GM19099 (cell line): ENCODE data around the gene NOD2.

Source experiments
- POLR2A ChIP-seq: IDR thresholded peaks from 3 replicates; pipeline ENCODE4 v1.6.1; 2011; ENCODE audit warnings: low read depth; ENCODE audit not compliant: insufficient read length; ENCODE audit errors: extremely low read depth

NOD2 gene

DNA sequence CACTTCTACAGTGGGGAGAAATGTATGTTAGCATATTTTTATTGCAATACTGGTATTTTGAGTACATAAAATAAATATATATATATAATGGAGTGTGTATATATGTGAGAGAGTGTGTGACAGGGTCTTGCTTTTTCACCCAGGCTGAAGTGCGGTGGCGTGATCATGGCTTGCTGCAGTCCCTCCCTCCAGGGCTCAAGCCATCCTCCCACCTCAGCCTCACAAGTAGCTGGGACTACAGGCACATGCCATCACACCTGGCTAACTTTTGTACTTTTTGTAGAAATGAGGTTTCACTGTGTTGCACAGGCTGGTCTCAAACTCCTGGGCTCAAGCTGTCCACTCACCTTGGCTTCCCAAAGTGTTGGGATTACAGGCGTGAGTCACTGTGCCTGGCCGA lies 52.5 kb downstream of the NOD2 start:
- TF ChIP-seq POLR2A, result no peak

DNA sequence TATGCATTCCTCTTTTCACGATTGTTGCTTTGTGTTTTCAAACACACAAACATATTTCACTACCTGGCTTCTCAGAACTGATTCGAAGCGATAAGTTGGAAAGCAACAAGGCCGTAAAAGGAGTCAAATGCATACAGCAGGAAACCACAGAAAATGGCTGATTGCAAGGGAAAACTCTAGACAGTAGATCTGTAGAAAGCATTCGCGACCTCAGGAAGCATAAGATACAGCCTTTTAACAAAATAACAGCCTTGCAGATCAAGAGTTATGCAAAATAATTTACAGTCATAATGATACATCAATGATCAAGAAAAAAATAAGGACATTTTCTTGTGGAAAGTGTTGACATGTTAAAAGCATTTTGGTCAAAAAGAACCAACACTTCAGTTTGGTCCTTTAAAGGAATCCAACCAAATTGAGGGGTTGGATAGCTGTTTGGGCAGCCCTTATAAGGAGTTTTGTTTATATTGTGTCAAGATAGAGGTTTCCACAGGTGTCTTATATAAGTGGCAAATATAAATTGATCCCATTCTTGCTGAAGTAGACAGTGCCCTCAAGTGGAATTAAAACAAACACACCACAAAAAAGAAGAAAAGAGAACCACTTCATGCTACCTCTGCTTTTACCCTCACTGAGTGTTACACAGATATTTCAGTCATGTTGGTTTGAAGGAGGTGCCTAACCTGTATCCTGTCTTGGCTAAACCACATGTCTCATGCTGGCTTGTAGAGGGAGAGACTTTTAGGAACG lies 54.0 kb downstream of the NOD2 start:
- no peak for TF ChIP-seq POLR2A

DNA sequence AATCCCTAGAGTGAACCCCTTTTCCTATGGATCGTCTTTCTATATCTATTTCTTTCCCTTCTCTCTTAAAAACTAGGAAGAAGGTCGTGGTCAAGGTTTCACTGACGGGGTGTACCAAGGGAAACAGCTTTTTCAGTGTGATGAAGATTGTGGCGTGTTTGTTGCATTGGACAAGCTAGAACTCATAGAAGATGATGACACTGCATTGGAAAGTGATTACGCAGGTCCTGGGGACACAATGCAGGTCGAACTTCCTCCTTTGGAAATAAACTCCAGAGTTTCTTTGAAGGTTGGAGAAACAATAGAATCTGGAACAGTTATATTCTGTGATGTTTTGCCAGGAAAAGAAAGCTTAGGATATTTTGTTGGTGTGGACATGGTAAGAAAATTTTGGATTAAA lies 58.1 kb downstream of the NOD2 start:
- TF ChIP-seq POLR2A, result no peak

DNA sequence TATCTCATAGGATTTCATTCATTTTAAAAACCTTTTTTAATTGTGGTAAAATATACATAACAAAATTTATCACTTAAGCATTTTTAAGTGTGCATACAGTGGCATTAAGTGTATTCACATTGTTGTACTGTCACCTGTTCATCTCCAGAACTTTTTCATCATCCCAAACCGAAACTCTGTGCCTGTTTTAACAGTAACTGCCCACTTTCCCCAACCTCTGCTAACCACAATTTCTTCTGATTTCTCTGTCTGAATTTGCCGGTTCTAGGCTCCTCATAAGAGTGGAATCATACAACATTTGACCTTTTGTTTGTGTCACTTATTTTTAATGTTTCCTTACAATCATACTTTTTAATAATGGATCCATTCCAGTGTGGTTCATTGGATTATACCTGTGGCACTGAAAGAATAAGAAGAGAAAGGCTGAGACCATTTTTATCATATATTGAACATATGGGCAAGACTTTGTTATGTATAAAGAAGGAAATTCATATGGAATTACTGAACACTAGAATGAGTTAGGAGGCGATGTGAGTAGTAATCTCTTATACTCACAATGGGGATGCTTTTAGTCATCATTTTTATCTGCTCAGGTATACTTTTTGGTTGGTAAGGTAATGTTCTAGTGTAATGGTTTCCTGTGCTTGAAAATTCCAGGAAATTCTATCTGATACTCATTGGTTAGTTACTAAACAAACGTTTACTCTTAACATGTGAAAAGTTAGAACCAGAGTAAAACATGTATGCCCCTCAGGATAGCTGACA lies 59.2 kb downstream of the NOD2 start:
- TF ChIP-seq POLR2A, result no peak

DNA sequence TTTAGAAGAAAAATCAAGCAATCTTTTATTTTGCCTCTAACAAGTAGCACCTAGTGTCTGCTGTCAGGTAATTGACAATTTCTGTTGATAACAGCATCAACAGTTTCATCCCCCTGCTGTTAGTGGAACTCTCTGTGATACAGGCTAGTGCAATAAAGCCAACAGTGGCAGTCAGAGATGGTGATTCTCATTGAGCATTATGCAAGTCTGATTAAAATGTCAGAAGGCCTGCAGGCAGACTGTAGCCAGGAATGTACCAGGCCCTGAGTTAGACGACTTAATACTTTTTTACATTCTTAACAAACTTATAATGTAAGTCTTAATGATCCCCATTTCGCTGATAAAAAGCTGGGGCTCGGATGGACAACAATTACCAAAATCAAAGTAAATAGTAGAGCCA lies 63.1 kb downstream of the NOD2 start:
- TF ChIP-seq POLR2A, result no peak

DNA sequence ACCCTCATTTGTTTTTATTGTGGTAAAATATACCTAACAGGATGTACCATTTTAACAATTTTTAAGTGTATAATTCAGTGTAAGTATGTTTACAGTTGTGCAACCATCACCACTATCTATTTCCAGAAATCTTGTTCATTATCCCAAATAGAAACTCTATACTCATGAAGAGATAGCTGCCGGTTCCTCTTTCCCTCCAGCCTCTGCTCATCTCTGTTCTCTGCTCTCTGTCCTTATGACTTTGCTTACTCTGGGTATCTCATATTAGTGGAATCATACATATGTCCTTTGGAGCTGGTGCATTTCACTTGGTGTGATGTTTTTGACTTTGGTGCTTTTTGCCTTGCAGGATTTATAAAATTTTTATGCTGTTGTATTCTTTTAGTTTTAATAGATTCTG lies 67.9 kb downstream of the NOD2 start:
- no peak for TF ChIP-seq POLR2A

DNA sequence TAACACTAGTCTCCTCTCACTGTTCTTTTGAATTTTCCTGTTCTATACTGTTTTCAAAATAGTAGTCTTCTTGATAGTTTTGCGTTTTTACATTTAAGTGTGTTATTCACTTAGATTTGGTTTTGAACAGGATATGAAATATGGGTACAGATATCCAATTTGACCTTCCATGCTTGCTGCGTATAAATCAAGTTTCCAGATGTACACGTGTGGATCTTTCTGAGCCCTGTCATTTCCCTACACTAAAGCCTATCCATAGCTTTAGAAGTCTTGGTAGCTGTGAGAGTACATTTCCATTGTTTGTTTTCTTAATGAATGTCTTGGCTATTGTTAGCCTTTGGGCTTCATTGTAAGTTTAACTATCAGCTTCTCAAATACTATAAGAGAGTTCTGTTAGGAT lies 68.8 kb downstream of the NOD2 start:
- TF ChIP-seq POLR2A, result no peak

DNA sequence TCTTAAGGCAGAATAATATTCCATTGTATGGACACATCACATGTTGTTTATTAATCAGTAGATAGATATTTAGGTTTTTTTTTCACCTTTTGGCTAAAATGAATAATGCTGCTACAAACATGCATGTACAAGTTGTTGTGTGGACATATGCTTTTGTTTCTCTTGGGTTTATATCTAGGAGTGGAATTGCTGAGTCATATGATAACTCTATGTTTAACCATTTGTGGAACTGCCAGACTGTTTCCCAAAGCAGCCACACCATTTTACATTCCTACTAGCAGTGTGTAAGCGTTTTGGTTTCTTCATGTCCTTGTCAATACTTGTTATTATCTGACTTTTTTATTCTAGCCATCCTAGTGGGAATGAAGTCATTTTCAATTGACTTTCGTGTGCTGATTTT lies 69.8 kb downstream of the NOD2 start:
- no peak for TF ChIP-seq POLR2A

DNA sequence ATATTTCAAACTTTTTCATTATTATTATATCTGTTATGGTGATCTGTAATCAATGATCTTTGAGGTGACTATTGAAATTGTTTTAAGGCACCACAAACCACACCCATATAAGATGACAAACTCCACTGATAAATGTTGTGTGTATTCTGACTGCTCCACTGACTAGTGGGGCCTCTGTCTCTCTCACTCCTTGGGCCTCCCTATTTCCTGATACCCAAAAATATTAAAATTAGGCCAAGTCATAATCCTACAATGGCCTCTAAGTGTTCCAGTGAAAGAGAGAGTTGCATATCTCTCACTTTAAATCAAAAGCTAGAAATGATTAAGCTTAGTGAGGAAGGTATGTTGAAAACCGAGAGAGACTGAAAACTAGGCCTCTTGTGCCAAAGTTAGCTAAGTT lies 71.9 kb downstream of the NOD2 start:
- TF ChIP-seq POLR2A, result no peak

DNA sequence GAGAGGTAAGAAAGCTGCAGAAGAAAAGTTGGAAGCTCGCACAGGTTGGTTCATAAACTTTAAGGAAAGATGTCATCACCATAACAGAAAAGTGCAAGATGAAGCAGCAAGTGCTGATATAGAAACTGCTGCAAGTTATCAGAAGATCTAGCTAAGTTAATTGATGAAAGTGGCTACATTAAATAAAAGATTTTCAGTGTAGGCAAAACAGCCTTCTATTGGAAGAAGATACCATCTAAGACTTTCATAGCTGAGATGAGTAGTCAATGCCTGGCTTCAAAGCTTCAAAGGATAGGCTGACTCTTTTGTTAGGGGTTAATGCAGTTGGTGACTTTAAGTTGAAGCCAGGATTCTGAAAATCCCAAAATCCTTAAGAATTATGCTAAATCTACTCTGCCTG lies 72.5 kb downstream of the NOD2 start:
- no peak for TF ChIP-seq POLR2A

DNA sequence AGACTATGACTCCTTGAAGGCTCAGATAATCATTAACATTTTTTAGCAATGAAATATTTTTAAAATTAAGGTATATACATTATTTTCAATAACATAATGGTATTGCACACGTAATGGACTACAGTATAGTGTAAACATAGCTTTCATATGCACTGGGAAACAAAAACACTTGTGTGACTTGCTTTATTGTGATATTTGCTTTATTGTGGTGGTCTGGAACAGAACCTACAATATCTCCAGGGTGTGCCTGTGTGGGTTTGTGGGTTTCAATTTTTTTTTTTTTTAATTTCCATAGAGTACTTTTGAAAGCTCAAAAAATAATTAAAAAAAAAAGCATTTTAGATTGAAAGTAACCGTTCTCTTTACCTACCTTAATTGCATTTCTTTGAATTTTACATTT lies 73.8 kb downstream of the NOD2 start:
- no peak for TF ChIP-seq POLR2A

DNA sequence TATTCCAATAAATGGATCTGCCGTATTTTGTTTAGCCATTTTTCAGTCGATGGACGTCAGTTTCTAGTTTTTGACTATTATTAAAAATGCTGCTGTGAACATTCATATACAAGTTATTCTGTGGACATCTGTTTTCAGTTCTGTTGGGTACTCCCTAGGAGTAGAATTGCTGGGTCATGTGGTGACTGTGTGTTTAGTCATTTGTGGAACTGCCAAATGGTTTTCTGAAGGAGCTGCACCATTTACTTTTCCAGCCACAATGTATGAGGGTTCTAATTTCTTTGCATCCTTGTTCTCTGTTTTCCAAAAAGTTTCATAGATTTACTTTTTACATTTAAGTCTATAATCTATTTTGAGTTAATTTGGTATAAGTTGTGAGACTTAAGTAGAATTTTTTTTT lies 78.0 kb downstream of the NOD2 start:
- no peak for TF ChIP-seq POLR2A

DNA sequence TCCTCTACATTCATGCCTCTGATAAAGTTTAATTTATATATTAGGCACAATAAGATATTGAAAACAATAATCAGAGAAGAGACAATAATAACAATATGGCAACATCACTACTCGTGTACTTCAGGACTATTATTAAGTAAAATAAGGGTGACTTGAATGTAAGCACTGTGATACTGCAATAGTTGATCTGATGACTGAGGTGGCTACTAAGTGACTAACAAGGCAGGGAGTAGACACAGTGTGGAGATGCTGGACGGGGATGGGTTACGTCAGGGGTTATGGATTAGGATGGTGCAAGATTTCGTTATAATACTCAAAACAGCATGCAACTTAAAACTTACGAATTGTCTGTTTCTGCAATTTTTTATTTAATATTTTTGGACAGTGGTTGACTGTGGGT lies 81.0 kb downstream of the NOD2 start:
- TF ChIP-seq POLR2A, result no peak

DNA sequence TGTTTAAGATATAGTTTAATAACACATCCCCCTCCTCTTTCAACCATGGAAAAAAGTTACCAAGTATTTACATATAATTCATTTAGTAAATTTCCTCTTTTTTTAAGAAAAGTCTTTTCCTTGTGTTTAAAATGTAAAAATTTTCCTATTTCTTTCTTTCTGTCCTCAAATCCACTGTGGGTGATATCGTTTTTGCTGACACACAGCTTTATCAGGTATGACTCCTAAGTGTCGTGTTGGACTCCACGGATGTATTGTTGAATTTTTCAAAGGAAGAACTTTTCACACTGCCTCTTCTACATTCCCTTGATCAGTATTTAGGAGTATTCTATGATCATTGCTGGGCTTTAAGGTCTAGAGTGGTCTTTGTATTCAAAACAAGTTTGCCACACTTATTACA lies 81.6 kb downstream of the NOD2 start:
- TF ChIP-seq POLR2A, result no peak

DNA sequence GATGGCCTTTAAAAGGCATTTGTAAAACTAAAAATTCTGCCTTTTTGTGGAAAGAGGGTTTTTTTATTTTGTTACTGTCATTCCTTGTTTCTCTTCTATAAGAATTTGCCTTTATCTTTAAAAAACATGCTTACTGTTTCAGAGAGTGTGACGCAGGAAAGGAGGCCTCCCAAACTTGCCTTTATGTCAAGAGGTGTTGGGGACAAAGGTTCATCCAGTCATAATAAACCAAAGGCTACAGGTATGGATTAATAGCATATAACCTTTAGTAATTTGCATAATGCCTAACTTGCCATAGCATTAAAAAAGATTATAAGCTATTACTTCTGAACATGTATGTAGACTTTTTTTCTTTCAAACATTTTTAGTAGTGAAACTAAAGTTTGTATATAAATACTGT lies 82.6 kb downstream of the NOD2 start:
- TF ChIP-seq POLR2A, result no peak
